PC-9 (cell line): ENCODE results near the gene C5orf63. TPM values are rescaled to one million over a fixed set of nuclear protein-coding genes. Genes with fewer than 3 reads are reported as not detected.

Experiments
- BruUV-seq: library from RNA; stranded (reverse); fragments of 400-500 nt; replicated peaks from 2 replicates; lab custom pipeline; 2021; lab: Mats Ljungman, UMichigan
- CTCF ChIA-PET: fragments of 300-600 bp; sonication (Branson Sonifier 250); formaldehyde crosslinking; loops from one replicate; lab custom pipeline; 2022; ENCODE audit warnings: antibody characterized with exemption; lab: Charles Lee
- POLR2A ChIA-PET: fragments of 300-600 bp; sonication (Branson Sonifier 250); formaldehyde crosslinking; loops from one replicate; lab custom pipeline; 2022; ENCODE audit warnings: antibody characterized with exemption; ENCODE audit not compliant: unreplicated experiment; lab: Charles Lee
- DNase-seq, 2 experiments: peaks; one replicate each; pipeline versions ENCODE4 v3.0.0 to v3.0.0-alpha.2; 2015 to 2022; ENCODE audit warnings: mixed read lengths in 1 of 2
- H2AFZ ChIP-seq: fragments of 200-600 bp; sonication (generic); 2 replicates; pipeline ENCODE4 v1.8.1; 2017; ENCODE audit warnings: antibody characterized with exemption
- H3F3A ChIP-seq: fragments of 200-600 bp; sonication (generic); 2 replicates; pipeline ENCODE4 v1.8.1; 2017; ENCODE audit warnings: antibody characterized with exemption, mild to moderate bottlenecking, low read depth; ENCODE audit not compliant: insufficient read depth
- H3K27ac ChIP-seq: fragments of 200-600 bp; sonication (generic); 2 replicates; pipeline ENCODE4 v1.6.1; 2016; ENCODE audit warnings: mixed run types
- H3K27me3 ChIP-seq: fragments of 200-600 bp; sonication (generic); 2 replicates; pipeline ENCODE4 v1.6.1; 2016; ENCODE audit warnings: low read depth, mixed run types; ENCODE audit not compliant: insufficient read depth
- H3K36me3 ChIP-seq: fragments of 200-600 bp; sonication (generic); 2 replicates; pipeline ENCODE4 v1.6.1; 2016; ENCODE audit warnings: low read depth, mixed run types
- H3K4me1 ChIP-seq: fragments of 200-600 bp; sonication (generic); replicated peaks from 2 replicates; pipeline ENCODE4 v1.6.1; 2016; ENCODE audit warnings: mixed run types; ENCODE audit not compliant: insufficient read depth
- H3K4me2 ChIP-seq: fragments of 200-600 bp; sonication (generic); 2 replicates; pipeline ENCODE4 v1.6.1; 2017; ENCODE audit warnings: mixed run types
- H3K4me3 ChIP-seq: fragments of 200-600 bp; sonication (generic); 2 replicates; pipeline ENCODE4 v1.6.1; 2016; ENCODE audit warnings: mixed run types
- H3K79me2 ChIP-seq: fragments of 200-600 bp; sonication (generic); 2 replicates; pipeline ENCODE4 v1.6.1; 2017; ENCODE audit warnings: low read depth, mixed run types
- H3K9me2 ChIP-seq: fragments of 200-600 bp; sonication (generic); 2 replicates; pipeline ENCODE4 v1.8.1; 2017; ENCODE audit warnings: mild to moderate bottlenecking; ENCODE audit not compliant: insufficient read depth
- H3K9me3 ChIP-seq: fragments of 200-600 bp; sonication (generic); 2 replicates; pipeline ENCODE4 v1.8.1; 2016; ENCODE audit warnings: low read depth; ENCODE audit not compliant: insufficient read depth
- H4K20me1 ChIP-seq: fragments of 200-600 bp; sonication (generic); 2 replicates; pipeline ENCODE4 v1.8.1; 2017; ENCODE audit not compliant: insufficient read depth
- CTCF ChIP-seq: fragments of 200-600 bp; sonication (generic); conservative IDR thresholded peaks from 2 replicates; pipeline ENCODE4 v1.6.1; 2017; ENCODE audit warnings: mixed run types, antibody characterized with exemption, mild to moderate bottlenecking, moderate library complexity
- EZH2 ChIP-seq: fragments of 200-600 bp; sonication (generic); IDR thresholded peaks from 2 replicates; pipeline ENCODE4 v1.8.0; 2017; ENCODE audit warnings: antibody characterized with exemption, low read depth
- intact Hi-C: fragments of 100-400 bp; cut with micrococcal nuclease; formaldehyde crosslinking; loops from one replicate; pipeline ENCODE4 v1.10.0; 2022; ENCODE audit not compliant: unreplicated experiment
- total RNA-seq: library from RNA; stranded (reverse); gene quantifications from 2 replicates; pipeline ENCODE4 v1.2.3, GENCODE V29; 2021

The C5orf63 gene
- total RNA-seq, 1 experiment from 2014 or later: 9.8 TPM

- Histone ChIP-seq H3K4me2 (no peak overlapping the region), H2AFZ (no peak overlapping the region), H3K4me3 (no peak overlapping the region), H3K79me2 (no peaks in the 10 kb centered on the region), H3K27ac (no peak overlapping the region), H3K4me1 (no peaks in the 10 kb centered on the region), H3K9me2 (no peaks in the 10 kb centered on the region), H3K36me3 (no peaks in the 10 kb centered on the region), H3F3A (0 out of 2 replicates have a peak, but pooled peaks cover 4% of the 10 kb centered on the region), H3K9me3 (no peaks in the 10 kb centered on the region), H4K20me1 (no peaks in the 10 kb centered on the region), H3K27me3 (no peaks in the 10 kb centered on the region)
- intact Hi-C loops: no loop called here
- POLR2A ChIA-PET: no interaction called here
- DNase-seq: no peak
- BruUV-seq: no TSS peak
- TF ChIP-seq CTCF (no peak), EZH2 (no peak)
- CTCF ChIA-PET: no interaction called here
Observed at GRCh38 chr5:127003798-127004495, 69.4 kb downstream of the C5orf63 start.

- Histone ChIP-seq H3K36me3 (no peaks in the 10 kb centered on the region), H3K27me3 (no peaks in the 10 kb centered on the region), H3K9me3 (no peaks in the 10 kb centered on the region), H3K9me2 (no peaks in the 10 kb centered on the region), H3K79me2 (no peaks in the 10 kb centered on the region), H3F3A (0 out of 2 replicates have a peak, but pooled peaks cover 4% of the 10 kb centered on the region), H3K4me2 (no peak overlapping the region), H3K4me1 (no peaks in the 10 kb centered on the region), H3K27ac (no peak overlapping the region), H3K4me3 (no peak overlapping the region), H4K20me1 (no peaks in the 10 kb centered on the region), H2AFZ (no peak overlapping the region)
- BruUV-seq: no TSS peak
- POLR2A ChIA-PET: no interaction called here
- DNase-seq: no peak
- intact Hi-C loops: no loop called here
- CTCF ChIA-PET: no interaction called here
- TF ChIP-seq EZH2 (no peak), CTCF (no peak)
Observed at GRCh38 chr5:127002390-127002789, 70.9 kb downstream of the C5orf63 start.

- no peaks in the 10 kb centered on the region for H3K4me1 ChIP-seq
- ChIA-PET POLR2A (no interaction called here), CTCF (no interaction called here)
- TF ChIP-seq EZH2: no peak
- TF ChIP-seq CTCF: no peak
- no peak overlapping the region for H3K4me3 ChIP-seq
- H2AFZ ChIP-seq: no peak overlapping the region
- no peaks in the 10 kb centered on the region for H3K79me2 ChIP-seq
- intact Hi-C loops: no loop called here
- no peaks in the 10 kb centered on the region for H3K9me2 ChIP-seq
- no peaks in the 10 kb centered on the region for H3K9me3 ChIP-seq
- no peak for DNase-seq
- H3K36me3 ChIP-seq: no peaks in the 10 kb centered on the region
- no TSS peak for BruUV-seq
- H3K27me3 ChIP-seq: no peaks in the 10 kb centered on the region
- no peak overlapping the region for H3K27ac ChIP-seq
- no peak overlapping the region for H3K4me2 ChIP-seq
- no peaks in the 10 kb centered on the region for H4K20me1 ChIP-seq
- H3F3A ChIP-seq: 0 out of 2 replicates have a peak, but pooled peaks cover 4% of the 10 kb centered on the region
Observed at GRCh38 chr5:127001621-127002296, 71.5 kb downstream of the C5orf63 start.

Other genes with a start within 250 kb of the C5orf63 start
- 0.35 and 0.75 TPM in 2 replicates for gene MARCHF3, start 42.9 kb downstream of the C5orf63 start, total RNA-seq
- not detected in 2 replicates for gene MEGF10, start 217.3 kb upstream of the C5orf63 start, total RNA-seq